Uterus (tissue), 4 donors: ENCODE results near the gene TSSK2. TPM values are rescaled to one million over a fixed set of nuclear protein-coding genes. Genes with fewer than 3 reads are reported as not detected.

ENCODE experiments used
- DNase-seq, 2 donors: peaks; one replicate each; pipeline ENCODE4 v3.0.0-alpha.2; 2019 to 2020
- H3K27ac ChIP-seq, 2 donors: fragments of 200-600 bp; sonication (generic); 1 replicate in 1 of 2; 2 replicates in 1 of 2; pipeline ENCODE4 v1.5.1; 2016 to 2018
- H3K27me3 ChIP-seq, 2 donors: fragments of 200-600 bp; sonication (generic); one replicate each; pipeline ENCODE4 v1.5.1; 2018 to 2019; ENCODE audit warnings: control low read depth in 1 of 2
- H3K36me3 ChIP-seq, 2 donors: fragments of 200-600 bp; sonication (generic); one replicate each; pipeline ENCODE4 v1.5.1; 2019; ENCODE audit warnings: control low read depth in 1 of 2
- H3K4me1 ChIP-seq, 2 donors: fragments of 200-600 bp; sonication (generic); one replicate each; pipeline ENCODE4 v1.5.1; 2018 to 2019; ENCODE audit warnings: control low read depth in 1 of 2
- H3K4me3 ChIP-seq, 2 donors: fragments of 200-600 bp; sonication (generic); 1 replicate in 1 of 2; 2 replicates in 1 of 2; pipeline ENCODE4 v1.5.1; 2018 to 2019; ENCODE audit warnings: mild to moderate bottlenecking in 1 of 2
- H3K9me3 ChIP-seq, 2 donors: fragments of 200-600 bp; sonication (generic); one replicate each; pipeline ENCODE4 v1.5.1; 2019; ENCODE audit warnings: control low read depth in 1 of 2
- POLR2A ChIP-seq, 2 donors: fragments of 450-650 bp; IDR thresholded peaks; one replicate each; pipeline ENCODE4 v1.6.1; 2016; ENCODE audit warnings: antibody characterized with exemption in 2 of 2, mild to moderate bottlenecking in 1 of 2, moderate library complexity in 1 of 2
- intact Hi-C: fragments of 100-400 bp; cut with DNase I; formaldehyde crosslinking; loops from one replicate; pipeline ENCODE4 v1.15.1; 2023; ENCODE audit warnings: low total_unique reads
- total RNA-seq, 4 donors: library from RNA; depleted of rRNA in 3 of 4; stranded (reverse); fragments of >200 nt in 3 of 4; gene quantifications; one replicate each; pipeline versions ENCODE4 v1.1.0 to v1.2.4, GENCODE V29; 2014 to 2023
- TF ChIP-seq, protein P1 (sequence below), 4 experiments: fragments of 200-600 bp in 2 of 4; fragments of 450-650 bp in 2 of 4; sonication (generic) in 2 of 4; IDR thresholded peaks; one replicate each; pipeline ENCODE4 v1.5.1; 2016 to 2019; ENCODE audit warnings: antibody characterized with exemption in 4 of 4, mild to moderate bottlenecking in 2 of 4, moderate library complexity in 1 of 4
- donor health status: DM: yes; HTN: yes; CAD: no.

The TSSK2 gene
- total RNA-seq, 4 donors from 2014 or later: 0.30 TPM; not detected in 3

DNA sequence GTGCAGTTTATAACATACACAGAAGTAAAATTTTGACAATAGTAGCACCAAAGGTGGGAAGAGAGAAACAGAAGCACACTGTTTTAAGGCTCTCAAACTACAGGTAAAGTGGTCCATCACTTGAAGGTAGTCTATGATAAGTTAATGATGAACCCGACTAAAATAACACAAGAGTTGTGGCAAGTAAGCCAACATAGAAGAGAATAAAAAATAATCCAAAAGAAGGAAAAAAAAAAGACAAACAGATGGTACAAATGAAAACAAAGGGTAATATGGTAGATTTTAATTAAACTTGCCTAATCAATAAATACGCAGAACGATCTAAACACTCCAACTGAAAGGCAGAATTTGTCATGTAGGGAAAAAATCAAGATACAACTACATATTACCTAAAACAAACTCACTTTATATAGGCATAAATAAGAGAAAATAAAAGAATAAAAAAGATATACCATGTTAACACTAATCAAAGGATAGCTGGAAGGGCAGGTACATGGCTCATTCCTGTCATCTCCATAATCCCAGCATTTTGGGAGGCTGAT lies 40.5 kb upstream of the TSSK2 start:
- H3K27ac ChIP-seq: no peak overlapping the region
- TF ChIP-seq, protein P1, sequence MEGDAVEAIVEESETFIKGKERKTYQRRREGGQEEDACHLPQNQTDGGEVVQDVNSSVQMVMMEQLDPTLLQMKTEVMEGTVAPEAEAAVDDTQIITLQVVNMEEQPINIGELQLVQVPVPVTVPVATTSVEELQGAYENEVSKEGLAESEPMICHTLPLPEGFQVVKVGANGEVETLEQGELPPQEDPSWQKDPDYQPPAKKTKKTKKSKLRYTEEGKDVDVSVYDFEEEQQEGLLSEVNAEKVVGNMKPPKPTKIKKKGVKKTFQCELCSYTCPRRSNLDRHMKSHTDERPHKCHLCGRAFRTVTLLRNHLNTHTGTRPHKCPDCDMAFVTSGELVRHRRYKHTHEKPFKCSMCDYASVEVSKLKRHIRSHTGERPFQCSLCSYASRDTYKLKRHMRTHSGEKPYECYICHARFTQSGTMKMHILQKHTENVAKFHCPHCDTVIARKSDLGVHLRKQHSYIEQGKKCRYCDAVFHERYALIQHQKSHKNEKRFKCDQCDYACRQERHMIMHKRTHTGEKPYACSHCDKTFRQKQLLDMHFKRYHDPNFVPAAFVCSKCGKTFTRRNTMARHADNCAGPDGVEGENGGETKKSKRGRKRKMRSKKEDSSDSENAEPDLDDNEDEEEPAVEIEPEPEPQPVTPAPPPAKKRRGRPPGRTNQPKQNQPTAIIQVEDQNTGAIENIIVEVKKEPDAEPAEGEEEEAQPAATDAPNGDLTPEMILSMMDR (IDR thresholded peaks at IDR 0.05): no peak
- TF ChIP-seq POLR2A (IDR thresholded peaks at IDR 0.05): no peak
- intact Hi-C loops: no loop called here
- no peak overlapping the region for H3K4me3 ChIP-seq
- H3K4me1 ChIP-seq: no peaks in the 10 kb centered on the region
- H3K36me3 ChIP-seq: no peaks in the 10 kb centered on the region
- H3K9me3 ChIP-seq: no peaks in the 10 kb centered on the region
- no peak for DNase-seq
- no peaks in the 10 kb centered on the region for H3K27me3 ChIP-seq

DNA sequence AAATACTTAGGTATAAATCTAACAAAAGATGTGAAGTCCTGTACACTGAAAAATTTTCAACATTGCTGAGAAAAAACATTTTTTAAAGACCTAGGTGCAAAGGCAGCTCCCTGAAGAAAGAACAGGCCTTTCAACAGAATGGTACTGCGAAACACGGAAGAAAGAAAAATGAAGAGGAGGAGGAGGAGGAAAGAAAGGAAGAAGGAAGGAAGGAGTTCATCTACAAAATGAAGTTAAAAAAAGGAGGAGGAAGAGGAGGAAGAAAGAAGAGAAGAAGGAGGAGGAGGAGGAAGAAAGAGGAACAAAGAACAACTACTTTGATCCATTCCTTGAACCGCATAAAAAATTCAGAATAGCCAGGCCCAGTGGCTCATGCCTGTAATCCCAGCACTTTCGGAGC lies 38.4 kb upstream of the TSSK2 start:
- Histone ChIP-seq H3K4me1 (no peaks in the 10 kb centered on the region), H3K27ac (no peak overlapping the region), H3K9me3 (no peaks in the 10 kb centered on the region), H3K4me3 (no peak overlapping the region), H3K27me3 (no peaks in the 10 kb centered on the region), H3K36me3 (no peaks in the 10 kb centered on the region)
- no peak for TF ChIP-seq POLR2A (IDR thresholded peaks at IDR 0.05)
- TF ChIP-seq, protein P1 (IDR thresholded peaks at IDR 0.05): no peak
- intact Hi-C loops: no loop called here
- no peak for DNase-seq

DNA sequence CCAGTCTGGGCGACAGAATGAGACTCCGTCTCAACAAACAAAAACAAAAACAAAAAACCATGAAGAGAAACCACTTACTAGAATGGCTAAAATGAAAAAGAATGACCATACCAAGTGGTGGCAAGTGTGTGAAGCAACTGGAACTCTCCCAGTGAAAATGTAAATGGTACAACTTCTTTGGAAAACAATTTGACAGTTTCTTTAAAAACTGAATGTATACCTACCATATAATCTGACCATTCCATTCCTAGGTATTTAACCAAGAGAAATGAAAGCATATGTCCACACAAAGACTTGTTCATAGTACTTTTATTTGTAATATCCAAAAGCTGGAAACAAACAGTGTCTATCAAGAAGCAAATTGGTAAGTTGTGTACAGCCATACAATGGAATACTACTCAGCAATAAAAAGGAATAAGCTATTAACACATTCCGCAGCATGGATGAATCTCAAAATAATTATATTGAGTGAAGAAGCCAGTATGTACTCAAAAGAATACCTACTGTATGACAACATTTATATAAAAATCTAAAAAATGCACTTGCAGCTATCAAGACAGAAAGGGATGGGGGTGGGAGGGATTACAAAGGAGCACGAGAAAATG lies 36.6 kb upstream of the TSSK2 start:
- no peaks in the 10 kb centered on the region for H3K4me1 ChIP-seq
- intact Hi-C loops: no loop called here
- H3K27ac ChIP-seq: no peak overlapping the region
- no peaks in the 10 kb centered on the region for H3K36me3 ChIP-seq
- no peak for TF ChIP-seq POLR2A (IDR thresholded peaks at IDR 0.05)
- TF ChIP-seq, protein P1 (IDR thresholded peaks at IDR 0.05): no peak
- H3K4me3 ChIP-seq: no peak overlapping the region
- H3K9me3 ChIP-seq: no peaks in the 10 kb centered on the region
- no peaks in the 10 kb centered on the region for H3K27me3 ChIP-seq
- DNase-seq: no peak

DNA sequence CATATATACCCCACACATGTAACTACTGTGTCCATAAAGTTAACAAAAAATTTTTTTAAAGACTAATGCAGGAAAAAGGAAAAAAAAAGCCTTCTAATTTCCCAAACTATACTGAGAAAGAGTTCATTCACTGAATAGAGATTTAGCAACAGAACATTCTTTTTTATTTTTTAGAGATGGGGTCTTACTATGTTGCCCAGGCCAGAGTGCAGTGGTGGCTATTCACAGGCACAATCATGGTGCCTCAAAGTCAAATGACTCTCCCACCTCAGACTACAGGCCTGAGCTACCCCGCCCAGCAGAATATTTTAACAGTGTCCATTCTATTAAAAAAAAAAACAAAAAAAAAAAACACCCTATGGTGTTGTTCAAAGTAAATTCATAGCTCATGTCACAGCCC lies 34.6 kb upstream of the TSSK2 start:
- Histone ChIP-seq H3K27ac (no peak overlapping the region), H3K4me1 (no peaks in the 10 kb centered on the region), H3K9me3 (no peaks in the 10 kb centered on the region), H3K36me3 (no peaks in the 10 kb centered on the region), H3K4me3 (no peak overlapping the region), H3K27me3 (no peaks in the 10 kb centered on the region)
- TF ChIP-seq, protein P1 (IDR thresholded peaks at IDR 0.05): no peak
- TF ChIP-seq POLR2A (IDR thresholded peaks at IDR 0.05): no peak
- intact Hi-C loops: no loop called here
- DNase-seq: no peak

DNA sequence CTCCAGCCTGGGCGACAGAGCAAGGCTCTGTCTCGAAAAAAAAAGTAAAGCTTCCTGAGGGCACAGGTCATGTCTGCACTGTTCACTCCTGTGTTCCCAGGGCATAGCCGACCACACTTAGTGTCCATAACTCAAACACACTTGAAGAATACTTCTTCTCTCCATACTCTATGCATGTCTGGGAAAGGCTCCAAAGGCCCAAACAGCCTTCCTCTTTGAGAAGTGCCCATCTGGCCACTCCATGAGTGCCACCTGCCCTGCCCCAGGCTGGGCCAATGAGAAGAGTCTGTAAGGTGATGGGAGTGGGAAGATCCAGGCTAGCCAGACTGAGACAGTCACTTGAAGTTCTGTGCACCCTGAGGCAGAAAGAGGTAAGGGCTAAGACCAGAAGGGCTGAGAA lies 33.6 kb upstream of the TSSK2 start:
- intact Hi-C loops: no loop called here
- TF ChIP-seq, protein P1 (IDR thresholded peaks at IDR 0.05): no peak
- TF ChIP-seq POLR2A (IDR thresholded peaks at IDR 0.05): no peak

More for the DNA sequence above, 33.6 kb upstream of the TSSK2 start:
- no peaks in the 10 kb centered on the region for H3K36me3 ChIP-seq
- no peaks in the 10 kb centered on the region for H3K4me1 ChIP-seq
- H3K9me3 ChIP-seq: no peaks in the 10 kb centered on the region
- H3K27ac ChIP-seq: no peak overlapping the region
- H3K4me3 ChIP-seq: no peak overlapping the region
- no peaks in the 10 kb centered on the region for H3K27me3 ChIP-seq
- DNase-seq: no peak
